GM18498 (cell line): Measurements from ENCODE around the gene ITSN1.

Source experiments
- ATAC-seq: cut with Tn5 transposase; IDR thresholded peaks from one replicate; pipeline ENCODE4 v1.9.1; 2021; ENCODE audit warnings: mild to moderate bottlenecking, moderate library complexity; ENCODE audit not compliant: unreplicated experiment

Gene ITSN1

GRCh38 chr21:33802481-33802880, 160.2 kb downstream of the ITSN1 start:
- ATAC-seq = no peak

GRCh38 chr21:33808715-33809367, 166.5 kb downstream of the ITSN1 start:
- ATAC-seq = no peak

GRCh38 chr21:33810766-33811165, 168.5 kb downstream of the ITSN1 start:
- no peak for ATAC-seq

- ATAC-seq = no peak
These were observed 169.1 kb downstream of the ITSN1 start for GRCh38 chr21:33811167-33812010.

GRCh38 chr21:33813832-33814365, 171.6 kb downstream of the ITSN1 start:
- no peak for ATAC-seq

GRCh38 chr21:33815143-33815707, 172.9 kb downstream of the ITSN1 start:
- no peak for ATAC-seq

GRCh38 chr21:33816174-33816573, 173.9 kb downstream of the ITSN1 start:
- no peak for ATAC-seq

GRCh38 chr21:33817138-33817537, 174.8 kb downstream of the ITSN1 start:
- ATAC-seq = no peak

- ATAC-seq = no peak
These were observed 175.6 kb downstream of the ITSN1 start for GRCh38 chr21:33817663-33818451.

GRCh38 chr21:33820230-33820770, 178.0 kb downstream of the ITSN1 start:
- no peak for ATAC-seq

GRCh38 chr21:33820798-33821197, 178.5 kb downstream of the ITSN1 start:
- ATAC-seq = no peak

- no peak for ATAC-seq
These were observed 179.4 kb downstream of the ITSN1 start for GRCh38 chr21:33821503-33822322.

- no peak for ATAC-seq
These were observed 182.0 kb downstream of the ITSN1 start for GRCh38 chr21:33824156-33824941.

GRCh38 chr21:33825419-33825818, 183.1 kb downstream of the ITSN1 start:
- no peak for ATAC-seq

- no peak for ATAC-seq
These were observed 183.6 kb downstream of the ITSN1 start for GRCh38 chr21:33825915-33826314.

- ATAC-seq = no peak
These were observed 185.8 kb downstream of the ITSN1 start for GRCh38 chr21:33828083-33828482.

GRCh38 chr21:33828577-33828976, 186.3 kb downstream of the ITSN1 start:
- no peak for ATAC-seq

- no peak for ATAC-seq
These were observed 187.5 kb downstream of the ITSN1 start for GRCh38 chr21:33829844-33830243.
